Esophagus muscularis mucosa (tissue), 4 donors: Measurements from ENCODE around the gene AIPL1.

Experiments used
- CTCF ChIP-seq, 3 experiments: fragments of 200-600 bp in 2 of 3; fragments of 450-650 bp in 1 of 3; sonication (generic) in 2 of 3; IDR thresholded peaks; one replicate each; pipeline ENCODE4 v1.5.1; 2017 to 2019; ENCODE audit warnings: antibody characterized with exemption in 3 of 3, mild to moderate bottlenecking in 2 of 3, moderate library complexity in 1 of 3
- EP300 ChIP-seq: sonication (generic); formaldehyde crosslinking; IDR thresholded peaks from one replicate; pipeline ENCODE4 v1.6.1; 2017; ENCODE audit warnings: antibody characterized with exemption
- POLR2A ChIP-seq: fragments of 450-650 bp; IDR thresholded peaks from one replicate; pipeline ENCODE4 v1.6.1; 2017; ENCODE audit warnings: antibody characterized with exemption, moderate library complexity, mild to moderate bottlenecking, low read depth
- POLR2AphosphoS5 ChIP-seq, 2 donors: sonication (generic); formaldehyde crosslinking; IDR thresholded peaks; one replicate each; pipeline ENCODE4 v1.6.1; 2017; ENCODE audit warnings: antibody characterized with exemption in 2 of 2

DNA sequence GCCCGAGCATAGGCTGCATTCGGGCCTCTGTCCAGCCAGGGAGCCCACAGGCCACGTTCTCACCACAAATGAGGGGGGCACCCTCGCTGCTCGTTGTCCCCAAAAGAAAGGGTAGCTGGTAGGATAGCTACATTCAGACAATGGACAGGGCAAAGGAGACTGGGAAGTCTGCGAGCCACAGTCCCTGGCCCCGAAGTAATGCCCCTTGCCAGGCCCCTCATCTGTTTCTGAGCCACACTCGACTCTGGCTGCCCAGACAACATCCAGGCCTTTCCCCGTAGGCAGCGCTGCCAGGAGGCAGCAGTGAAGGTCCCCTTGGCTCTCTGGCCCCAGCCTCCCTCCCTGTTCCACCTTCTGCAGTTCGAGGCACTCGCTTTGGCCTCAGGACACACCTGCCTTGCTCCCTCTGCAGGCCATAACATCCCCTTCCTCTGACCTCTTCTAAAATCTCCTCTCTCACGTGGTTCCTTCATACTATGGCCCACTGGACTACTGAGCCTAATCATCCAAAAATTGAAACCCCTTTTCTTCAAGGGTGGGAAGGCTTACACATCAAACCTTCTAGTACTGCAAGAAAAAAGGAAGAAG, 12.2 kb downstream of the AIPL1 start:
- no peak for TF ChIP-seq CTCF (IDR thresholded peaks at IDR 0.05)
- no peak for TF ChIP-seq EP300
- TF ChIP-seq POLR2A, result no peak
- no peak for TF ChIP-seq POLR2AphosphoS5 (IDR thresholded peaks at IDR 0.05)
